Measurements from ENCODE around the gene KYAT1. TPM values are rescaled to one million over a fixed set of nuclear protein-coding genes. Genes with fewer than 3 reads are reported as not detected.

Gene KYAT1
- 7.7 and 8.6 TPM in 2 replicates for total RNA-seq (2014; rRNA removed; shearing (Covaris generic))
- 9.5 and 11.0 TPM in 2 replicates for polyA plus RNA-seq (2015; cell fraction: cytosol; rRNA removed)
- 27.9 and 33.7 TPM in 2 replicates for polyA plus RNA-seq (2015; cell fraction: nucleus; rRNA removed)

- DNase-seq (ENCODE audit: low read depth) = peak; percentile 96
Measured at GRCh38 chr9:128881884-128882676, at the start of gene KYAT1, which contains the start of gene LRRC8A. KYAT1 (minus strand) TSS chr9:128881950; CDS start chr9:128845405, 36,545 bp downstream. LRRC8A (plus strand) TSS chr9:128882133; CDS start chr9:128907165, 25,032 bp downstream.

GRCh38 chr9:128929560-128929959 is 47.8 kb upstream of the KYAT1 start:
- no peak for DNase-seq (ENCODE audit: low read depth)

- DNase-seq (ENCODE audit: low read depth) = no peak
Measured at GRCh38 chr9:128928624-128929023, 46.9 kb upstream of the KYAT1 start.

GRCh38 chr9:128927731-128928411 is 46.1 kb upstream of the KYAT1 start:
- peak; percentile 61 for DNase-seq (ENCODE audit: low read depth)

- no peak for DNase-seq (ENCODE audit: low read depth)
Measured at GRCh38 chr9:128923493-128923883, 41.7 kb upstream of the KYAT1 start.

GRCh38 chr9:128921881-128922763 is 40.4 kb upstream of the KYAT1 start:
- no peak for DNase-seq (ENCODE audit: low read depth)

GRCh38 chr9:128920381-128921058 is 38.8 kb upstream of the KYAT1 start, which contains the start of gene PHYHD1:
PHYHD1 (plus strand) TSS chr9:128920982; CDS start chr9:128922324, 1,342 bp downstream.
- no peak for DNase-seq (ENCODE audit: low read depth)

GRCh38 chr9:128919402-128920089 is 37.8 kb upstream of the KYAT1 start:
- DNase-seq (ENCODE audit: low read depth) = no peak

- DNase-seq (ENCODE audit: low read depth) = no peak
Measured at GRCh38 chr9:128918921-128919320, 37.2 kb upstream of the KYAT1 start.

GRCh38 chr9:128917151-128917849 is 35.5 kb upstream of the KYAT1 start:
- DNase-seq (ENCODE audit: low read depth) = no peak

- DNase-seq (ENCODE audit: low read depth) = no peak
Measured at GRCh38 chr9:128916745-128917144, 35.0 kb upstream of the KYAT1 start.

GRCh38 chr9:128916204-128916603 is 34.5 kb upstream of the KYAT1 start:
- DNase-seq (ENCODE audit: low read depth) = no peak

GRCh38 chr9:128913995-128914772 is 32.4 kb upstream of the KYAT1 start:
- DNase-seq (ENCODE audit: low read depth) = no peak

- no peak for DNase-seq (ENCODE audit: low read depth)
Measured at GRCh38 chr9:128913048-128913900, 31.5 kb upstream of the KYAT1 start.

- peak; percentile 96 for DNase-seq (ENCODE audit: low read depth)
Measured at GRCh38 chr9:128912270-128912853, 30.6 kb upstream of the KYAT1 start.

- peak; percentile 95 for DNase-seq (ENCODE audit: low read depth)
Measured at GRCh38 chr9:128911529-128912035, 29.8 kb upstream of the KYAT1 start.

- DNase-seq (ENCODE audit: low read depth) = no peak
Measured at GRCh38 chr9:128910906-128911305, 29.2 kb upstream of the KYAT1 start.

Measured in HT1080 (cell line).